Measurements from ENCODE around the gene ACAP3. TPM values are rescaled to one million over a fixed set of nuclear protein-coding genes. Genes with fewer than 3 reads are reported as not detected.

ACAP3 gene
- total and polyA plus RNA-seq, 2 donors (not counting 3 experiments of a cell fraction or from before 2014, with no cell fraction given) = 27.8 to 39.0 TPM

- peaks cover 0 to 24% of the 10 kb centered on the region in 2 experiments for H3K36me3 ChIP-seq (ENCODE audit: control insufficient read depth in 2 of 2, extremely low read depth in 1 of 2, insufficient read depth in 2 of 2, low read length in 2 of 2)
- ChIA-PET CTCF (interaction anchor here (1.2 kb wide), 1 partner anchor 253 kb away, joined by 3 read pairs; no protein-coding TSS in a partner anchor), POLR2A (no interaction called here)
- no peak overlapping the region for H2AFZ ChIP-seq (ENCODE audit: low read depth, low read length)
- H3K27ac ChIP-seq (ENCODE audit: insufficient read depth, low read depth, low read length) = no peak overlapping the region
- H3K27me3 ChIP-seq (ENCODE audit: control insufficient read depth in 2 of 2, insufficient read depth in 2 of 2, low read length in 2 of 2) = no peaks in the 10 kb centered on the region
- TF ChIP-seq EZH2 (IDR thresholded peaks at IDR 0.05; ENCODE audit: borderline replicate concordance, low read depth, low read length, severe bottlenecking) = no peak
- TF ChIP-seq, protein P1, sequence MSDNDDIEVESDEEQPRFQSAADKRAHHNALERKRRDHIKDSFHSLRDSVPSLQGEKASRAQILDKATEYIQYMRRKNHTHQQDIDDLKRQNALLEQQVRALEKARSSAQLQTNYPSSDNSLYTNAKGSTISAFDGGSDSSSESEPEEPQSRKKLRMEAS (IDR thresholded peaks at IDR 0.05; ENCODE audit: insufficient read depth, insufficient read length) = no peak
- DNase-seq (ENCODE audit: low read depth, low spot score) (no peak), FAIRE-seq (no peak)
- intact Hi-C loops (cut with micrococcal nuclease) = no loop called here
- no peak overlapping the region for H3K9ac ChIP-seq (replicated peaks; ENCODE audit: extremely low read depth, insufficient read depth, low read length)
- dilution Hi-C loops (cut with MboI; ENCODE audit: extremely low pct_ligation_motif_present, low sequenced_read_pairs) = no loop called here
- H3K9me3 ChIP-seq (replicated peaks; ENCODE audit: control insufficient read depth, insufficient read depth, low read length) = no peaks in the 10 kb centered on the region
- no peak overlapping the region for H3K4me2 ChIP-seq (ENCODE audit: insufficient read depth, low read length)
- no peaks in the 10 kb centered on the region for H4K20me1 ChIP-seq (replicated peaks; ENCODE audit: control insufficient read depth, extremely low read depth, insufficient read depth, low read length)
- no peaks in the 10 kb centered on the region for H3K9me1 ChIP-seq (replicated peaks; ENCODE audit: control insufficient read depth, extremely low read depth, insufficient read depth, low read length)
- no peak overlapping the region for H3K4me3 ChIP-seq (replicated peaks in 1 of 3; ENCODE audit: insufficient read depth in 1 of 3, low read depth in 1 of 3, low read length in 3 of 3)
- H3K4me1 ChIP-seq (ENCODE audit: control insufficient read depth, extremely low read depth, insufficient read depth, low read length) = no peaks in the 10 kb centered on the region
- peaks cover 3% of the 10 kb centered on the region for H3K79me2 ChIP-seq (ENCODE audit: control insufficient read depth, insufficient read depth, low read length)
- TSS peak; percentile 56 for BruUV-seq (replicated peaks)
Measured at GRCh38 chr1:1255078-1255477, 52.7 kb downstream of the ACAP3 start.

- CTCF ChIA-PET = no interaction called here
Measured at GRCh38 chr1:1254667-1254998, 53.1 kb downstream of the ACAP3 start.

More at GRCh38 chr1:1254667-1254998, 53.1 kb downstream of the ACAP3 start:
- Histone ChIP-seq H3K79me2 (ENCODE audit: control insufficient read depth, insufficient read depth, low read length) (no peaks in the 10 kb centered on the region), H3K9ac (replicated peaks; ENCODE audit: extremely low read depth, insufficient read depth, low read length) (no peak overlapping the region), H4K20me1 (replicated peaks; ENCODE audit: control insufficient read depth, extremely low read depth, insufficient read depth, low read length) (no peaks in the 10 kb centered on the region), H3K27me3 (ENCODE audit: control insufficient read depth in 2 of 2, insufficient read depth in 2 of 2, low read length in 2 of 2) (no peaks in the 10 kb centered on the region), H3K27ac (ENCODE audit: insufficient read depth, low read depth, low read length) (no peak overlapping the region), H3K9me1 (replicated peaks; ENCODE audit: control insufficient read depth, extremely low read depth, insufficient read depth, low read length) (no peaks in the 10 kb centered on the region), H3K4me2 (ENCODE audit: insufficient read depth, low read length) (no peak overlapping the region), H2AFZ (ENCODE audit: low read depth, low read length) (no peak overlapping the region), H3K36me3 (ENCODE audit: control insufficient read depth in 2 of 2, extremely low read depth in 1 of 2, insufficient read depth in 2 of 2, low read length in 2 of 2) (peaks cover 0 to 24% of the 10 kb centered on the region in 2 experiments), H3K9me3 (replicated peaks; ENCODE audit: control insufficient read depth, insufficient read depth, low read length) (no peaks in the 10 kb centered on the region), H3K4me1 (ENCODE audit: control insufficient read depth, extremely low read depth, insufficient read depth, low read length) (no peaks in the 10 kb centered on the region), H3K4me3 (replicated peaks in 1 of 3; ENCODE audit: insufficient read depth in 1 of 3, low read depth in 1 of 3, low read length in 3 of 3) (no peak overlapping the region)
- DNase-seq (ENCODE audit: low read depth, low spot score) = no peak
- POLR2A ChIA-PET = no interaction called here
- no peak for FAIRE-seq
- dilution Hi-C loops (cut with MboI; ENCODE audit: extremely low pct_ligation_motif_present, low sequenced_read_pairs) (no loop called here), intact Hi-C loops (cut with micrococcal nuclease) (no loop called here)
- no TSS peak for BruUV-seq (replicated peaks)
- TF ChIP-seq EZH2 (IDR thresholded peaks at IDR 0.05; ENCODE audit: borderline replicate concordance, low read depth, low read length, severe bottlenecking) = no peak
- TF ChIP-seq JUN (IDR thresholded peaks at IDR 0.05; ENCODE audit: borderline replicate concordance, insufficient read depth, insufficient read length, low read depth) = no peak
- TF ChIP-seq MYC (IDR thresholded peaks at IDR 0.05; ENCODE audit: low read depth, low read length) = no peak
- TF ChIP-seq, protein P1 (IDR thresholded peaks at IDR 0.05; ENCODE audit: insufficient read depth, insufficient read length) = no peak
- TF ChIP-seq POLR2AphosphoS5 (IDR thresholded peaks at IDR 0.05; ENCODE audit: insufficient read depth, low read depth, low read length) = no peak
- TF ChIP-seq GATA2 (IDR thresholded peaks at IDR 0.05; ENCODE audit: insufficient read depth, insufficient read length, low read depth, low read length) = no peak
- no peak for TF ChIP-seq CTCF (IDR thresholded peaks at IDR 0.05; ENCODE audit: extremely low read depth in 1 of 2, insufficient read depth in 1 of 2, low read depth in 1 of 2, low read length in 2 of 2)
- no peak for TF ChIP-seq POLR2A (IDR thresholded peaks at IDR 0.05; ENCODE audit: low read depth, low read length)
- TF ChIP-seq FOS (IDR thresholded peaks at IDR 0.05; ENCODE audit: borderline replicate concordance, insufficient read depth, low read length) = no peak

All from endothelial cell of umbilical vein (primary cell).